ENCODE results near the gene GLIS1.

GLIS1 gene

DNA sequence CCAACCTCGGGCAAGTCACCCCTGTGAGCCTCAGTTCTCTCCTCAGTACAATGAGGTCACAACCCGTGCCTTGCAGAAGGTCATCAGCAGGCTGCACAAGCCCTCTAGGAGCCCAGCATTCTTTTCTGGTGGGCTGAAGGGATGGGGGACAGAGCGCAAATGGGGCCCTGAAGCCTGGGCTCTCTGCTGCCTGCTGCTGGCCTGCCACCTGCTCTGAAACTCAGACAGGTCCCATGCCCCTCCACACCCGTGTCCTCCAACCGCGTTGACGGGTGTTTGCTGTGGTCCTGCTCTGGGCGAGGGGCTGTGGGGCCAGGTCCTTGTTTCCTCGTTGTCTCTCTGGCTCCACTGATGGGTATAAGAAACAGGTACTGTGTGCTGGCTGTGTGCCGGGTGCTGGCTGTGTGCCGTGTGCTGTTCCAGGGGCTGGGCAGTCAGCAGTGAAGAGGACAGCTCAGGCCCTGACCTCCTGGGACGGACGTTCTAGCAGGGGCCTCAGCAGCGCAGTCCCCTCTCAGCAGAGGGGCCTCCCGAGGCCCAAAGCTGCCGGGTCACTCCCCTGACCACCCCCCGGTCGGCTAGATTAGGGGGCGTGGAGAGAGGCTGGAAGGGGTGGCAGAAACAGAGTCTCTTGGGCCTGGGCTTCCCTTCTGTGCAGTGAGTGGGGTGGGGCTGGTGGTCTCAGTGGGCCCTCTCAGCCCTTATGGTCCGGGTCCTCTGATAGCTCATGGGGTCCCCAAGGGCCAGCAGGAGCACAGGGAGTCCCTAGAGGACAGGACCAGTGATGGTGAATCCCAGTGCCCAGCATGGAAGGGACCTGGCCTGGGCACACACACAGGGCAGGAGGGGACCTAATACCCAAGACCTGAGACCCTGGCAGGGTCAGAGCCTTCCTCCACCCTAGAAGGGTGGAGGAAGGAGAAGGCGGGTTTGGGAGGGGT, 237.6 kb downstream of the GLIS1 start:
- no peak for DNase-seq

DNA sequence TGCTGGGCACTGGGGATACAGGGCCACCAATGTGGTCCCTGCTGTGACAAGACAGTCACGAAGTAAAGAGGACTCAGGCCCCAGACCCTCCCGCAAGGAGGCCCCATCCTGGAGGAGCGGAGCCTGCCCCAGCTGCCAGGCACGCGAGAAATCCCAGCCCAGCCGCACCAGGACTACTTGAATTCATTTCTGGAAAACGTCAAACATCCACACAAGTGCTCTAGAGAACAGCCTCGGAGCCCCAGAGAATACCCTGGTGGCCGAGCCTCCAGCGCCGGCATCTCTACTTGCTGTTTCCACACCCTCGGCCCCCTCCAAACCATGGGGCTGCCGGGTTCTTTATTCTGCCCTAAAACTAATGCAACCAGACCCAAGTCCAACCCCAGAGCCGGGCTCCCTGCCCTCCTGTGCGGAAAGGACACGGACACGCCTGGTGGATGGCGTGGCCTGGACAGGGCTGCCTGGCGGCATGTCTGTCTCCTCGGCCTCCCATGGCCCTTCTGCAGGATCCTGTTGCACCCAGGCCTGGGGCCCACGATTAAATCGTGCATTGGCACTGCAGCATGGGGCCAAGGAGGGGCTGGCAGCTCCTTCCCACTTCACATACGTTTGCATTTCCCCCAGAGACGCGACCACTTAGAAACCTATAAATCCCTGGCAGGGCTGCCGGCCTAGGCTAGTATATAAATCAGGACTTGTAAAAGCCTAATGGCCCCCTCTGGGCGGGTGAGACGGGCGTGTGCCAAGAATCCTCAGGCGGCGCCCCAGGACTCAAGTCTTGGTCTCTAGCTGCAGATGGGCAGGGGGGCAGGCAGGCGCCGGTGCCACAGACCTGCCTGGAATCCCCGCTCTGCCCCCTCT, 238.5 kb downstream of the GLIS1 start:
- DNase-seq, result no peak

DNA sequence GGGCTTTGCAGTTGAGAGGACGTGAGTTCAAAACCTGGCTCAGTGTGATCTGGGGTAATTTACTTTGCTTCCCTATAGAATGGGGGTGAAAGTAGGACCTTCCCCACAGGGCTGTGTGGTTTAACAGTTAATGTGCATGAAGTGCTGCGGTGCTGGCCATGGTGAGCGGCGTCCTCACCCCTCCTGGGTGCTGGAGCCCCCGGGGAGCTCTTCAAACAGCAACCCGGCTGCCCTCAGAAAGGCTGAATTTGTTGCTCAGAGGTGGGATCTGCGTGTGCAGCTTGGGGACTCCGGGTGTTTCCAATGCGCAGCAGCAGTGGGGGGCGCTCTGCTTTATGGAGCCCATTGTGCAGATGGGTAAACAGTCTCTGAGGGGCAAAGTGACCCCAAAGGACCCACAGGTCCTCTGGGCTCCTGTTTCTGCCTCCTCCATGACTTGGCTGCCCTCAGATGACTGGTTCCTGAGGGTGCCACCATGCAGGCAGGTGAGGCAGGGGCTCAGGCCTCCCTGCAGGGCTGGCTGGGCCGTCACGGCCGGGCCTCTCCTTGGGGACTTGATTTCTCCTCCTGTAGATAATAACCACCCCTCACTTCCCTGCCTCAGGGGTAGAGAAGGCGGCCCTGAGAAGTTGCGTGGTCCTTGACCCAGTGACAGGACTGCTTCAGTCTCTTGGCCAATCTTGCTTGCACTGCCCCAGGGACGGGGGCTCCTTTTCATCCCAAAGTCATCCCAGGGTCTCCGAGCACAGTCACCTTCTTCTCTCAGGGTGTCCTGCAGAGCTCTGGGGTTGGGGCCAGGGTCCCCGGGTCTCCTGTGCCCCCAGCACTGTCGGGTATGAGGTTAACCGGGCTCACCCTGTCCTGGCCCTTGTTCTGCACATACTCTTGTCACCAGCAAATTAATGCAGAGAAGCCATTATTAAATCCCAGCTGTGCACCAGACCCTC, 239.4 kb downstream of the GLIS1 start:
- DNase-seq, result no peak

DNA sequence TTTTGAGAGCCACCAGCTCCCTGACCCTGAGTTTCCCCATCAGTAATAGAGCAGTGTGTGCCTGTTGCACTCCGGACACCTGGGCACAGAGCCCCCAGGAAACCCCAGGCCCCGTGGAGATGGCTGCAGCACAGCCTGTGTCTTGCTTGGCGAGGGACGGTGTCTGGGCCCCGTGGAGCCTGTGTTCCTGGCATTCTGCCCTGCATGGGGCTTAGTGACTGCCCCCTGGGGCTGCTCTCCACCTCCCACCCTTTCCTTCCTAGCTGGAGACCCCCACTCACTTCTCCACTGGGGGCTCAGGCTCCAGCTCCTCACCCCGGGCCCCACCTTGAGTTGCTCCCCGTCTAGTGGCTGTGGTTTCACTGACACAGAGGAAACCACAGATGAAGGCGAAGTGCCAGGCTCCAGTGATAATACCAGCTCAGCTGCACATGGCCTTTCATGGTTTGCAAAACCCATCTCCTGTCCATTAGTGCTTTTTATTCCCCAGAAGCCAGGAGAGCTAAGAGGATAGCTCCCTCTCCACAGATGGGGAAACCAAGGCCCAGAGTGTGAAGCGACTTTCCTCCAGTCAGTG, 240.3 kb downstream of the GLIS1 start:
- no peak for DNase-seq

DNA sequence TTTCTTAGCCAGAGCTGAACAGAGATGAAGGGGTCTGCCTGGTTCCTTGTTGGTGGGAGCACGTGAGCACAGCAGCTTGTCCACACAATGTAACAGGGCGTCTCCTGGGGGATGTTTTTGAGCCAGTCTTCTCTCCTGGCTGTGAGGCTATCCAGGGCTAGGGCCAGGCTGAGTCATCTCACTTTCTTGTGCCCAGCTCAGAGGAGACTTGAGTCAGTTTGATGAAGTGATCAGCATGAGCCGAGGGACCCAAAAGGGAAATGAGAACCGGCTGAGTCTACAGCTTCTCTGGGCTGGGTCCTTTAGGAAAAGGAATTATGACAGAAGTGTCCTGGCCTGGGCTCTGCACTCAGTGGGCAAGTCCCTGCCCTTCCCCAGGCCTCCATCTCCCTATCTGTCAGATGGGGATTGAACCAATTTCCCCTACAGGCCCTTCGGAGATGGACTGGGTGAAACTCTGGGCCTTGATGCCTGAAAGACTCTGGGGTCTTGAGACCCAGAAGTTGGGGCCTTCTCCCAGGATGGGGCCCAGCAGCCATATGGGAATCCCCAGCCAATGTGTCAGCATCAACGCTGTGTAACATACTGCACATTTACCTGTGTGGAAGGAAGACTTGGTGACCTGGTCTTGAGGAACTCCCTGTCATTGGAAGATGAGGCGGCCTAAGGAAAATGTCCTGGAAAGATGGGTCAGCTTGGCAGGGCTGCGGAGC, 243.2 kb downstream of the GLIS1 start:
- DNase-seq, result no peak

DNA sequence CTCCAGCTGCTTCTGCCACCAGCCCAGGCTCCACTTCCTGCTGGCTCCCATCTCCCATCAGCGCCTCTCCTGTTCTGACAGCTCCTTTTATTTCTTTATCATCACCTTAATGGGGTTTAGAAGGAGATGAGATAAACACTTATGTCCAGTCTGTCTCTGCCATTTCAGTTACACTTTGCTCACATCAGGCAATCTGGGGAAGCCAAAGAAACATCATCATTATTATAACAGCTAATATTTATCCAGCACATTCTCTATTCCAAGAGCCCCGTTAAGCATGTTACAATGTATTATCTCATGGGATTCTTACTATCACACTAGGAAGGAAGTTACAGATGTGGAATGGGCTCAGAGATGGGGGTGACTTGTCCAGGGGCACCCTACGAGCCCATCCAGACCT, 248.6 kb downstream of the GLIS1 start:
- DNase-seq, result no peak

DNA sequence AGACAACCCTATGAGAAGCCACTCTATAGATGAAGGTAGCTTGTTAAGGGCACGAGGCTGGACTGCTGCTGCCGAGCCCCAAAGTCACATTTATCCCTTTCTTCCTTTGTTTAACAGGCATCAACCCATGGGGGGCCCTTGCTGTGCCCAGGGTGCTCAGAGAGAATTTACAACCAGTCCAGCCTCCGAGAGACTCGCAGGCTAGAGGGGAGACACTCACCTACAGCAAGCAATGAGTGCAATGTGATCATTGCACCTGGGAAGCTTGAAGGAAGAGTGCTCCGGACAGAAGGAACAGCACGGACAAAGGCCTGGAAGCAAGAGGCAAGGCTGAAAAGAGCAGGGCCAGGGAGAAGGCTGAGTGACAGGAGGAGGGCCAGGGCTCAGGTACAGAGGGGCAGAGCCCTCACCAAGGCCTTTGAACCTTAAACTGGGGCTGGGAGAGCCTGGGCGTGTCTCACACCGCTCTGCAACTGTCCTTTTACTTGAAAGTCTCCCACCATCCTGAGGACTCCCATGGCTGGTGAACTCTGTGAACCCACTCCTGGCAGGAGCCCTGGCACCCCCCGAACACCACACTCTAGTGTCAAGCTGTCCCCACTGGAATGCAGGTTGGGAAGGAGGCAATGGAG, 252.5 kb downstream of the GLIS1 start:
- no peak for DNase-seq

DNA sequence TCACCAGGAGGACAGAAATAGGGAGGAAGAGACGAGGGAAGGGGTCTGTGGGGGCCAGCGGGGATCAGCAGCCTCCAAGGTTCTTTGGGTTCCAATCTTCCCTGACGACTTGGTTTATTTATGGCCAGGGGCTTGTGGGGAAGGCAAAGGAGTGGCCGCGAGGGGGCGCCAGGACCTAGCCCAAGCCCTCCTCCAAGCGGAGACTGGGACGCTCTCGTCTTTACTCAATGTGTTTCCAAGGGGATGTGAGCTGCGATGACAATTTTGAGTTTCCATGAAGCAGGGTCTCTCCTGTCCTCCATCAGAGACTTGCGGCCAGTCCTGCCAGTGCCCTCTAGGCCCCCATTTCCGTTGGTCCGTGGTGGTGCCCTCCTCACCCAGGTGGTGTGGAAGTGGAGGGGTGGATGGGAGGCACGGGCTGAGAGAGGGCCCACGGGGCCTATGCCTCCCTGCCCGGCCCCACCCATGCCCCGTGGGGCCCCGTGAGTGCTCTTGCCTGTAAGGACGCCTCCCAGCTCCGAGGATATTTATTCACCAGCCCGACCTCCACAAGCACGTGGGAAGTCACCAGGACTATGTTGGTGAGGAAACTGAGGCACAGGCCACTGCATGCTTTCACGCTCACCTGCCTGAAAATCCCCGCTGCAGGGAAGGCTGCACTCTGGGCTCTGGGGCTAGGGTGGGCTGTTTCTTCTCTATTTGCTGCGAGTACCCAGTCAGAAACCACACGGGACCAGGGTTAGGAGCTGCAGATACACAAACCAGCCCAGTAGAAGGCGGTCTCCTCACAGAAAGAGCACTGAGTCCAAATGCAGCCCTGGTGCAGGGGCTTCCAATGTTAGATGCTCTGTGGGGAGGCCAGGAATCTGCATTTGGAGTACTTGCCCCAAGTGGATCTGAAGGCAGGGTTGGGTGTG, 253.2 kb downstream of the GLIS1 start:
- peak; percentile 64 for DNase-seq

DNA sequence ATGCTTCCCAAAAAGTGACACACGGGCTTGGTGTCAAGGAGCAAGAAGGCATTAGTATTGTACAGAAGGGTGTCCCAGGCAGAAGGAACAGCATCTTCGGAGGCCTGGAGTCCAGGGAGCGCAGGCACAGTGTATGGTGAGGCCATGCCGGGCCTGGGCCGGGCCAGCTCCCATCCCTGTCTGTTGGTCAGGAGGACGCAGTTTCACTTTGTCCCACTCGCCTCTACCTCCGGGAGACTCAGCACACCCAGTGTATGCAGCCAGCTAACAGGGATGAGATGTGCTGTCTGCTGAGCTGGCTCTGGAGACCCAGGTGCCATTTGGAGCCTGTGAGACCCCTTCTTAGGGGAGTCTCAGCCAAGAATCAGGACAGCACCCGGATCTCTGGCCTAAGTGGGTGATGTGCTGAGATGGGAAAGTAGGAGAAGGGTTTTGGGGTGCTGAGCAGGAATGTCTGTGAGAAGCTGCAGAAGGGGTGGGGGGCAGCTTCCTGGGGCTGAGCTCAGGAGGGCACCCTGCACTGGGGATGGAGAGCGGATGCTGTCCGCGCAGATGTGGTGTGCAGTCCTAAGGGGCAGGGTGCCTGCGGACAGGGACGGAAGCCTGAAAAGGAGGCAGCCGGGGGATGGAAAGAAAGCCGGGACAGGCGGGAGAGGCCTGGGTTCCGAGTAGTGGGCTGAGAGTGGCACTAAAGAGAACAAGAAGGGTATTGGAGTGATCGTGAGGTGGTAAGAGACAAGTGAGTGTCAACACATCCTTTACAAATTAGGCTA, 254.1 kb downstream of the GLIS1 start:
- no peak for DNase-seq

DNA sequence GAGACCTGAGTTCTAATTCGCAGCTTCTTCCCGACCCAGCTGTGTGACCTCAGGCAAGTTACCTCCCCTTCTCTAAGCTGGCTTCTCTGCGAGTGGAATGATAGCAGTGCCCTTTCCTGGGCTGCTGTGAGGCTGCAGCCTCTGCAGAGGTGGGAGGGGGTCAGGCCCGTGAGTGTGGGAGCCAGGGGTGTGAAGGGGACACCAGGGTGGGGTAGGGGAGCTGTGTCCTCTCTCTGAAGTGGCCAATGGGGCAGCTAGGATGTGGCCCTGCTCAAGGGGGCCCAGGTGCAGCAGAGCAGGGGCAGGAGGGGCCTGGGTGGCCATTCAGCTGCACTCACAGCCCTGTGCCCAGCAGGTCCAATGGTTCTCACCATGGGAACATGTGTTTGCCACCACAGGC, 255.3 kb downstream of the GLIS1 start:
- no peak for DNase-seq

DNA sequence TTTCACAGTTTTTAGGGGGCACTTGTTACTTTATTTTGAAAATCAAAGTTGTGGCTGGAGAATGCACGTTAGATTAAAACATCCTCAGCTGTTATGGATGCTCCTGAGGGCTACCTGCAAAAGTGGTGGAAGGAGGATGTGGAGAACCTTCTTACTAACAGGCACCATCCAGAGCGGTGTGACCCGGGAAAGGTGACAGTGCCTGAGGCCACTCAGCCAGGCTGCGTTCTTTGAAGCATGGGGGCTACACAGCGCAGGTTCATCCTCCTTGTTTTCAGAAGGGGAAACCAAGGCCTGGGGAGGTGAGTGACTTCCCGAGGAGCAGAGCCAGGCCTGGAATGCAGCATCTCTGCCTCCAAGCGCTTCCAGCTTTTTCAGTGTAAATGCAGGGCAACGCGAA, 255.8 kb downstream of the GLIS1 start:
- no peak for DNase-seq

DNA sequence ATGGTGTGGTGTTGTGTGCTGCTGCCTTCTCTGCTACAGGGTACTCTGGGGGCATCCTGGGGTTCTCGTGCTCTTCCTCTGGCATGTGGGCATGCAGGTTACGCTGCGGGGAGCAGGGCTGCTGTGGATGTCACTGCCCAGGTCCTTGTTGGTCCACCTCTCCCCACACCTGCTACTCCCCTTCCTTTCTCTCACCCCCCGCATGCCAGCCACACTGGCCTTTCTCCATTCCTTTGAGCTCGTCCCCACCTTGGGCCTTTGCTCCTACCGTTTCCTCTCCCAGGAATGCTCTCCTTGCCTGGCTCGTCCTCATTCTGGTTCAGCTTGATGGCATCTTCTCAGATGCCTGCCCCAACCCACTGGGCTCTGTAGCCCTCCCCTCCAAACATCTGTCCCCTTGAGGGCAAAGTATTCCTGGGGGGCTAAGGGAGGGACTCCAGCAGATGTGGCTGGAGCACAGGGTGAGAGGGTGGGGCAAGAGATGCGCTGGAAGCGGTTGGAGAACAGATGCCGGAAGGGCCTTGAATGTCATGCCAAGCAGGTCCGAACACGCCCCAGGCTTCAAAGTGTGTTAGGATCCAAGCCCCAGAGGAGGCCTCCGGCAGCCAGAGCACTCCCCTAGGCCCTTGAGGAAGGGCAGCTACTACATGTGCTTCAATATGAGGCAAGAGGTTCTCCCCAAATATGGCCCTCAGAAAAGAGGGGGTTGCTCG, 256.4 kb downstream of the GLIS1 start:
- no peak for DNase-seq

DNA sequence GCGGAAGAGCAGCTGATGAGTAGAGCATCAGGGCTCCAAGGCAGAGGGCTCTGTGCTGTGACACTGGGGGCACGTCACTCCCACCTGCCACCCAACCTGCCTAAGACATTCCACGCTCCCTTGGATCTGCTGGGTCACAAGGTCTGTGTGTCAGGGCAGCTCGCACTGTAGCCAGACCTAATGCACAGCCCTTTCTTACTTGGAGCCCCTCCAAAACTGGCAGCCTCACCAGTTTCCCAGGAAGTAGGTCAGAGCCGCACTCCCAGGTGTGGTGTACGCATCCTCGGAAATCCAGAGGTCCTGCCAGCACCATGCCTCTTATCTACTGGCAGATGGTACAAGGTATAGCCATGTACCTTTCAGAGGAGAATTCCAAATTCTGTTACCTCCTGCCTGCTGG, 257.5 kb downstream of the GLIS1 start:
- no peak for DNase-seq

DNA sequence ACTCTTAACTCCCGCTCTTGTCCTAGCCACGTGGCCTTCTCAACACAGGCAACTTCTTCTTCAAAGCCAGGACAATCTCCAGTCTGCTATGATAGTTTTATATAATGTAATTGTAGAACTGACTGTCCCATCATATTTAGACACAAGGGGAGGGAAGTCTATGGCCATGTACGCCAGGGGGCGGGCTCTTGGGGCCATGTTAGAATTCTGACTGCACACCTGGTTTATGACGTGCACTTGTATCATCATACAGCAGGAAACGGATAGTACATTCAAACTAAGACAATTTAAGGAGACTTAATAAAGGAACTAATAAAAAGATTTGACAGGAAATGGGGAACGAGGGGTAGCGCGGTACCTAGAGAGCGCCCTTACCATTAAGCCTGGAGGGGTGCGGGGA, 258.3 kb downstream of the GLIS1 start:
- no peak for DNase-seq

DNA sequence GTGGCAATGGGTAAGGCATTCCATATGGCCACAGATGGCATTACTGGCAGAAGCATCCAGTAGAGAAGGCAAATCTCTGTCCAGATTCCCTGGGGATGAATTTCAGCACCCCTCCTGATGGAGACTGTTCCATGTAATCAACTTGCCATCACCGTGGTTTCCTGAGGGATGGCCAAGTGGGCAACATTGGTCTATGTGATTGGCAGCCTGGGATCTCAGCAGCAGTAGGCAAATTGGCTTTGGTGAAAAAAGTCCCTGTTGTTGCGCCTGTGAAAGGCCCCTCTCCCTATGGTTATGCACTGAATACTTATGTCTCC, 260.5 kb downstream of the GLIS1 start:
- no peak for DNase-seq

DNA sequence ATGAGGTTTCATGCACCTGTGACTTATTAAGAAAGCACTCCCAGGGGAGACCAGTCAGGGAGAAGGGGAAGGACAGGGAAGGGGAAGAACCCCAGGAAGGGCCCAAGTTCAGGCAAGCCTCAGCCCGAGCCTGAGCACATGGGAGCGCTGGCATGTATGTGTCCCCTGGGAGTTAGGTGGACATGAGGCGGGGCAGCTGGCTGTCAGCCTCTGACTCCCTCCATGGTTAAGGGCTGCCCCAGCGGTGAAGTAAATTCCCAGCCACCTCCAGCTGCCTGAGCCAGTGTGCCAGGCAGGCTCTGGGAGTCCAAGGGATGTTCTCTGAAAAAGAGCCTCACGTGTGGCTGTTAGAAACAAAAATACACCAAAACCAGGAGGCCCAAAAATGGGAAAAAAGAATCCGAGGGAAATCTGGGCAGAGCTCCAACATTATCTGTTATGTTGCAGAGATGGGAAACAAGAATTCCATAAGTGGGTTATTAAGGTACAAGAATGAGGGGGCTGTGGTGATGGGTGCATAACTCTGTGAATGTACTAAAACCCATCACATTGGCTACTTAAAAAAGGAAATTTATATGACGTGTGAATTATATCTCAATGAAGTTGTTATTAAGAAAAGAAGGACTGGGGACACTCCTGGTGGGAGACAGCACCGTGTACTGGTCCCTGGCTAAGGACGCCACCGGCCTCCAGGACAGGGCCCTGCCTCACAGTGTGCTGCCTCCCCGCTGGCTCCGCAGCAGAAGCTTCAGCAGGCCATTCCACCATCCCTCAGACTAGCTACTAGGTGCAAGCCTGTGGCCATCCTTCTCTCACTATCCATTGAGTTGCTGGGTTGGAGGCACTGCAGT, 261.1 kb downstream of the GLIS1 start:
- no peak for DNase-seq

DNA sequence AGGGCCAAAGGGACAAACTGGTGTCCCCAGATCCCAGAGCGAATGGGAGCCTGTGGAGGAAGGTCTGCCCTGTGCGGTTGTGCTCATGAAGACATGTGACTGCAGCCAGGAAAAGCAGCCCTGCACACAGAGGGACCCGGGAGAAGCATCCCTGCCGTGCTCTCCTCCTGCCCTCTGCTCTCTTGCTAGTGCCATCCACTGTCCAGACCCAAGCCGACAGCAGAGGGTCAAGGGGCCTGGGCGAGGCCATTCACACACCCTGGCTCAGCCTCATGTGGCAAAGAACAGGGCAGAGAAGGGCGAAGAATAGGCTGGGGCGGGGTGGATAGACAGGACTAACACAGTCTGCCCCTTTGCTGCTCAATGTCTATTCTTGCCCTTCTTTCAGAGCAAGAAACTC, 262.4 kb downstream of the GLIS1 start:
- DNase-seq, result no peak

DNA sequence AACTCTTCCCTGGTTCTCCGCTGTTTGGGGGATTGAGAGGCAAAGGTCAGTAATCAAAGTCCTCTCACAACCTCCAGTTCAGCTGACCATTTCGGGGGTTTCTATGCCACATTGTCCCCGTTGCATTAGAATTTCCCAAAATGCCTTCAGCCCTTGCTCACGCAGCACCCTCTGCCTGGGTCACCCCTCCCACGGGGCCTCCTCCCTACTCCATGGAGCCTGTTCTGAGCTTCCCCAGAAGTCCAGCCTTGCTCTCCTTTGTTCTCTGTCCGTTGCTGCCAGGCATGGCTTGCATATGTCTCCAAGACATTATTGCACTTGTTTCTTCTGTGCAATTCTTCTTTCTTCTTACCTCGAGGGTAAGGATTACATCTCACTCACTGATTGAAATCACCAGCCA, 263.3 kb downstream of the GLIS1 start:
- DNase-seq, result no peak
